Left ventricle myocardium inferior (tissue), 1 donor: ENCODE data around the gene BCKDK. TPM values are rescaled to one million over a fixed set of nuclear protein-coding genes. Genes with fewer than 3 reads are reported as not detected.

Experiments
- DNase-seq: peaks from one replicate; pipeline ENCODE4 v3.0.0-alpha.2; 2020
- H3K27ac ChIP-seq: fragments of 200-600 bp; replicated peaks from 2 replicates; pipeline ENCODE4 v1.8.0; 2021
- H3K27me3 ChIP-seq: fragments of 200-600 bp; 2 replicates; pipeline ENCODE4 v1.8.0; 2021; ENCODE audit warnings: low read depth
- H3K36me3 ChIP-seq: fragments of 200-600 bp; 2 replicates; pipeline ENCODE4 v1.8.0; 2021
- H3K4me1 ChIP-seq: fragments of 200-600 bp; 2 replicates; pipeline ENCODE4 v1.8.0; 2021
- H3K4me3 ChIP-seq: fragments of 200-600 bp; 2 replicates; pipeline ENCODE4 v1.8.0; 2021; ENCODE audit warnings: mild to moderate bottlenecking, moderate library complexity
- H3K9me3 ChIP-seq: fragments of 200-600 bp; replicated peaks from 2 replicates; pipeline ENCODE4 v1.8.0; 2021
- CTCF ChIP-seq: fragments of 200-600 bp; IDR thresholded peaks from 2 replicates; pipeline ENCODE4 v1.8.0; 2021; ENCODE audit warnings: antibody characterized with exemption, mild to moderate bottlenecking, borderline replicate concordance
- intact Hi-C: fragments of 100-400 bp; cut with micrococcal nuclease; formaldehyde crosslinking; loops from one replicate; pipeline ENCODE4 v1.11.0; 2022
- total RNA-seq: library from RNA; stranded (reverse); fragmentation: NEBNext Ultra II Directional; extraction: Animal tissue kit (Norgen Biotek cat#: 25700); gene quantifications from one replicate; pipeline ENCODE4 v1.2.1, GENCODE V29; 2021
- donor health status: DM: no; HTN: yes; CAD: no; lungs with severe emphysema.

Gene BCKDK
- total RNA-seq, 1 donor from 2014 or later = 75.9 TPM

GRCh38 chr16:31073970-31074813 lies 34.0 kb upstream of the BCKDK start, which contains the start of the genes ZNF646 and ZNF668:
Gene ZNF646, plus strand, starts transcription at chr16:31074422. Its CDS starts 1,903 bp downstream, at chr16:31076325.
Gene ZNF668, minus strand, starts transcription at chr16:31074240. Its CDS starts 9,781 bp downstream, at chr16:31064459.
- Histone ChIP-seq H3K27me3 (no peaks in the 10 kb centered on the region), H3K9me3 (no peaks in the 10 kb centered on the region), H3K36me3 (peaks cover 32% of the 10 kb centered on the region), H3K4me3 (peak within 1 kb of the TSS; percentile 93), H3K4me1 (peaks cover 43% of the 10 kb centered on the region), H3K27ac (peak within 1 kb of the TSS; percentile 92)
- no peak for TF ChIP-seq CTCF
- DNase-seq = peak; percentile 98
- intact Hi-C loops = loop anchor here (5.0 kb wide), 1 partner anchor 42 kb away; the partner anchor contains the start of gene STX4

- peaks cover 43% of the 10 kb centered on the region for H3K4me1 ChIP-seq
- H3K4me3 ChIP-seq = peak overlapping the region; percentile 93
- intact Hi-C loops = loop anchor here (5.0 kb wide), 1 partner anchor 42 kb away; the partner anchor contains the start of gene STX4
- peaks cover 38% of the 10 kb centered on the region for H3K36me3 ChIP-seq
- no peak for DNase-seq
- H3K27me3 ChIP-seq = no peaks in the 10 kb centered on the region
- no peak for TF ChIP-seq CTCF
- H3K27ac ChIP-seq = peak overlapping the region; percentile 92
- no peaks in the 10 kb centered on the region for H3K9me3 ChIP-seq
These were observed 33.4 kb upstream of the BCKDK start for GRCh38 chr16:31074814-31075183.

GRCh38 chr16:31076319-31076718 lies 31.9 kb upstream of the BCKDK start:
- H3K36me3 ChIP-seq = peaks cover 53% of the 10 kb centered on the region
- no peak overlapping the region for H3K27ac ChIP-seq
- no peak for DNase-seq
- no peak for TF ChIP-seq CTCF
- peaks cover 42% of the 10 kb centered on the region for H3K4me1 ChIP-seq
- H3K4me3 ChIP-seq = no peak overlapping the region
- intact Hi-C loops = no loop called here
- H3K27me3 ChIP-seq = no peaks in the 10 kb centered on the region
- H3K9me3 ChIP-seq = no peaks in the 10 kb centered on the region

- TF ChIP-seq CTCF = no peak
- peaks cover 42% of the 10 kb centered on the region for H3K4me1 ChIP-seq
- peaks cover 59% of the 10 kb centered on the region for H3K36me3 ChIP-seq
- H3K27me3 ChIP-seq = no peaks in the 10 kb centered on the region
- no peaks in the 10 kb centered on the region for H3K9me3 ChIP-seq
- no peak overlapping the region for H3K27ac ChIP-seq
- no peak for DNase-seq
- intact Hi-C loops = no loop called here
- H3K4me3 ChIP-seq = no peak overlapping the region
These were observed 31.2 kb upstream of the BCKDK start for GRCh38 chr16:31077024-31077423.

GRCh38 chr16:31077592-31078396 lies 30.4 kb upstream of the BCKDK start:
- peaks cover 42% of the 10 kb centered on the region for H3K4me1 ChIP-seq
- intact Hi-C loops = no loop called here
- no peak for DNase-seq

More at GRCh38 chr16:31077592-31078396, 30.4 kb upstream of the BCKDK start:
- Histone ChIP-seq H3K4me3 (no peak overlapping the region), H3K9me3 (no peaks in the 10 kb centered on the region), H3K36me3 (peaks cover 66% of the 10 kb centered on the region), H3K27me3 (no peaks in the 10 kb centered on the region), H3K27ac (no peak overlapping the region)
- no peak for TF ChIP-seq CTCF
